Measurements from ENCODE around the gene ACTR2.
"Not testable (repeated sequence)": the region's sequence is repeated elsewhere in the genome, so short reads cannot be mapped to it uniquely, and the experiment has no call there.

ACTR2 gene

DNA sequence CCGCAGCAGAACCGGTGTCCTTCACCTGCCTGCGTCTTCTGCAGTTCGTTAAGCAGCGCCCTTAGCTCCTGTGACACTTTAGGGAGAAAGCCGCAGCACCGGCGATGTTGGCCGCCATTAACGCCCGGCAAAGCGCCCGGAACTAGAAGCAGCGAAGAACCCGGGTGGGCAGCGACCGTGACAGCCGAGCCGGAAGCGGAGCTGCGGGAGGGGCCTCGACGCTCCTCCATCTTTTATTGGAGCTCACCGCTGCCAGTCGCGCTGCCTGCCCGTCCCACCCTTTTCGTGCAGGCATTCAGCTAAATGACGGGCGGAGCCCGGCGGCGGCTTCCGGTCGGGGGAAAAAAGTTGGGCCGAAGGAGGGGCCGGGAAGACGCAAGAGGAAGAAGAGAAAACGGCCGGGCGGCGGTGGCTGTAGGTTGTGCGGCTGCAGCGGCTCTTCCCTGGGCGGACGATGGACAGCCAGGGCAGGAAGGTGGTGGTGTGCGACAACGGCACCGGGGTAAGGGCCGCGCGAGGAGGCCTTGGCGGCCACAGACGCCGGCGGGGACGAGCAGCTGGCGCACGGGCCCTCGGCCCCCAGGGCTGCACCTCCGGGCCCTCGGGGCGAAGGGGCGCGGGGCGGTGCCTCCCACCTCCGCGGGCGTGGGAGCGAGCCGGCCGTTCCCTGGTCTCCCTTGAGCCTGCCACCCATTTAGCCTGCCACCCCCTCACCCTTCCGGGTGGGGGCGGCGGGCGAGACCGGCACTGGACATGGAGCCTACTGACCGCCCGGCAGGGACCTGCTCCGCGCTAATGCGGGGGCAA lies at the start of gene ACTR2:
Gene ACTR2 (plus strand): TSS at position 376 of the 807 bp plus-strand sequence. CDS start 79 bp downstream, at position 455.
- DNase-seq (ENCODE audit: low read depth), result peak; percentile 90

DNA sequence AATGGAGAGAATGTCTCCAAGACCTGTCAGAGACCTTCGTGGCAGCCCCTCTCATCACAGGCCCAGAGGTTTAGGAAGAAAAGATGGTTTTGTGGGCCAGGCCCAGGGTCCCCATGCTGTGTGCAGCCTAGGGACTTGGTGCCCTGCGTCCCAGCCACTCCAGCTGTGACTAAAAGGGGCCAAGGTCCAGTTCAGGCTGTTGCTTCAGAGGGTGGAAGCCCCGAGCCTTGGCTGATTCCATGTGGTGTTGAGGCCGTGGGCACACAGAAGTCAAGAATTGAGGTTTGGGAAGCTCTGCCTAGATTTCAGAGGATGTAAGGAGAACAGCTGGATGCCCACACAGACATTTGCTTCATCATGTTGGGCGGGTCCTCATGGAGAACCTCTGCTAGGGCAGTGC lies 45.1 kb upstream of the ACTR2 start:
- DNase-seq (ENCODE audit: low read depth), result no peak

DNA sequence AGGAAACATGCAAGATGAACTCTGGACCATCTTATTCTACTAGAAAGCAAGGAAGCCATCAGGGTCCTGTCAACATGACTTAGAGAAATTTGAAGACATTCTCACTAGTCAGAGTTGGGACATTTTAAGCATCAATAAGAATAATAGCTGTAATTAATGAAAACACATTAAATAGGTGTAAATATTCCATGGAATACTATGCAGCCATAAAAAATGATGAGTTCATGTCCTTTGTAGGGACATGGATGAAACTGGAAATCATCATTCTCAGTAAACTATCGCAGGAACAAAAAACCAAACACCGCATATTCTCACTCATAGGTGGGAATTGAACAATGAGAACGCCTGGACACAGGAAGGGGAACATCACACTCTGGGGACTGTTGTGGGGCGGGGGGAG lies 44.2 kb upstream of the ACTR2 start:
- DNase-seq (ENCODE audit: low read depth), result not testable (repeated sequence)

DNA sequence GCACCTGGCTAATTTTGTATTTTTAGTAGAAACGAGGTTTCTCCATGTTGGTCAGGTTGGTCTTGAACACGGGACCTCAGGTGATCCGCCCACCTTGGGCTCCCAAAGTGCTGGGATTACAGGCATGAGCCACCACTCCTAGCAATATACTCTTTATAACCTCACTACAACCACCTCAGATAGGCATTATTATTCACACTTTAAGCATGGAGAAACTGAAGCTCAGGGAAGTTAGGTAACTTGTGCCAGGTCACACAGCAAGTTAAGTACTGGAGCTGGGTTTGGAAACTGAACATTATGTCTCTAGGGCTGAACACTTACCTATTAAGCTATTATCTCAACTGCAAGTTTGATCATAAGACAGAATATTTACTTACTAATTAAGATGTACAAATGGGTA lies 42.6 kb upstream of the ACTR2 start:
- no peak for DNase-seq (ENCODE audit: low read depth)

DNA sequence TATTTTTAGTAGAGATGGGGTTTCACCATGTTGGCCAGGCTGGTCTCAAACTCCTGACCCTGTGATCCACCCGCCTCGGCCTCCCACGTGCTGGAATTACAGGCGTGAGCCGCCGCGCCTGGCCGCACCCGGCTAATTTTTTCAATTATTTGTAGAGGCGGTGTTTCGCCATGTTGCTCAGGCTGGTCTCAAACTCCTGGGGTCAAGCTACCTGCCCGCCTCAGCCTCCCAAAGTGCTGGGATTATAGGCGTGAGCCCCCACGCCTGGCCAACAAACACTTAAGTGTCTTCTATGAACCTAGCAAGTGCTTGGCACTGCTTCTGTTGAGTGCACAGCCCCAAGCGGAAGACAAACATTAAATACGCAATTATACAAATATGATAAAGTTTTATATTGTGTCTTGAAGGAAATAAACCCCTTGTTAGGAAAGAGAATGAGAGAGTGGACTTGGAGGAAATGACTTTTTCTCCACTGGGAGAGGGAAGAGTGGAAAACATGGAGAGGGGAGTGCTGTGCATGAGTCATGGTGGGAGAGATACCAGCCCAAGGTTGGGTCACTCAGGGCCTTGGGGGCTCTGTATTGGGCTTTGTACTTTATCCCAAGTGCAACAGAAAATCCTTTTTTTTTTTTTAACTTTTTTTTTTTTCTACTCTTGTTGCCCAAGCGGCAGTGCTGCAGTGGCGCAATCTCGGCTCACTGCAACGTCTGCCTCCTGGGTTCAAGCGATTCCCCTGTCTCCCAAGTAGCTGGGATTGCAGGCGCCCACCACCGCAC lies 41.4 kb upstream of the ACTR2 start:
- no peak for DNase-seq (ENCODE audit: low read depth)

DNA sequence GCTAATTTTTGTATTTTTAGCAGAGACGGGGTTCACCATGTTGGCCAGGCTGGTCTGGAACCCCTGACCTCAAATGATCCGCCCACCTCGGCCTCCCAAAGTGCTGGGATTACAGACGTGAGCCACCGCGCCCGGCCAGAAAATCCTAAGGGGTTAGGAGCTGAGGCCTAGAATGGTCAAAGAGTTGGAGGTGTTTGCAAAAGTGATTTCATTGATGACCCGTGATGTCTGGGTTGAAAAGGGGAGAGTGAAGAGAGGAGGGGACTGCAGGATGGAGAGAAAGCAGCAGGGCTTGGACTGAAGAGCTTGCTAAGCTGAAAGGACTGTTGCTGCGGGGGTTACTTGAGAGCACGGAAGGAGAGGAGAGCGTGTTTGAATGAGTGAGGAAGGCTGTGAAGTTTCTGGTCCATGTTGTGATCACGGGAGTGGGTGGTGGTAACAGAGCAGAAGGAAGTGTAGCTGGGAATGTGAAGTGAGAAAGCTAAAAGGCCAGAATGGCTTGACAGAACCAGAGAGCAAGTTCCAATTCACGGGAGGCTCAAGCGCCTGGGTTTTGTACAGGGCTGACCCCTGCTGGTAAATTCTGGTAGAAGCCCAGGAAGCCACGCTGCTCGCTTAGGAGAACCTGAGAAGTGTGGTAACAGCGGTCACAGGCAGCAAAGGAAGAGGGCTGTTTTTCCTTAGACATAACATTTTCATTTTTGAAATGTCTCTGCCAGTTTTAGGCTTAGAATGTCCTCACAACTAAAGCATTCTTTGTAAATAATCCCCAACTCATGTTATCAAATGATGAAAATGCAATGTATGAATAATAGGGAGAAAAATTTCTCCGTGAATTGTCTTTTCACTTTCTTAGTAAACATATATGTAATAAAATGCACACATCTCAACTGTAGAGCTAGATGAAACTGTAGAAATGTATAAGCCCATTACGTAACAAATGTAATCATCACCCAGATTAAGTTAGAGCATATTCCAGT lies 40.5 kb upstream of the ACTR2 start:
- DNase-seq (ENCODE audit: low read depth), result peak; percentile 26

DNA sequence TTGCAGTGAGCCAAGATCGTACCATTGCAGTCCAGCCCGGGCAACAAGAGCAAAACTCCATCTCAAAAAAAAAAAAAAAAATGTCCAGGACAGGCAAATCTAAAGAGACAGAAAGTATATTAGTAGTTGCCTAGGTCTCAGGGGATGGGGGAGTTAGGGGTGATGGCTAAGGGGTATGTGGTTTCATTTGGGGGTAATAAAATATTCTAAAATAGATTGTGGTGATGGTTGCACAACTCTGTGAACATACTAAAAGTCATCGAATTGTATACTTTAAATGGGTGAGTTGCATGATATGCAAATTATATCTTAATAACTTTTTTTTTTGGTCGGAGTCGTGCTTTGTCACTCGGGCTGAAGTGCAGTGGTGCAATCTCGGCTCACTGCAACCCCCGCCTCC lies 34.2 kb upstream of the ACTR2 start:
- no peak for DNase-seq (ENCODE audit: low read depth)

DNA sequence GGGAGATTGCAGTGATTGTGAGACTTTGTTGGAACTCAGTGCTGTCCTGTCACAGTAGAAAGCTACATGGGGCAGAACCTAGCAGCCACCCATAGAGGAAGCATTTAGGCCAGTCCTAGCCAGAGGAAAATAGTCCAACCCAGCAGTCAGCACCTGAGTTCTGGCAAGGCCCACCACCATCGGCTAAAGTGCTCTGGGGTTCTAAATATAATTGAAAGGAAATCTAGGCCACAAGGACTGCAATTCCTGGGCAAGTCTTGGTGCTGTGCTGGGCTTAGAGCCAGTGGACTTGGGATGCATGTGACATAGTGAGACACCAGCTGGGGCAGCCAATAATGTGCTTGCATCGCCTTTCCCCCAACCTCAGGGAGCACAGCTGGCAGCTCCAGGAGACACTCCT lies 28.9 kb upstream of the ACTR2 start:
- DNase-seq (ENCODE audit: low read depth), result no peak

DNA sequence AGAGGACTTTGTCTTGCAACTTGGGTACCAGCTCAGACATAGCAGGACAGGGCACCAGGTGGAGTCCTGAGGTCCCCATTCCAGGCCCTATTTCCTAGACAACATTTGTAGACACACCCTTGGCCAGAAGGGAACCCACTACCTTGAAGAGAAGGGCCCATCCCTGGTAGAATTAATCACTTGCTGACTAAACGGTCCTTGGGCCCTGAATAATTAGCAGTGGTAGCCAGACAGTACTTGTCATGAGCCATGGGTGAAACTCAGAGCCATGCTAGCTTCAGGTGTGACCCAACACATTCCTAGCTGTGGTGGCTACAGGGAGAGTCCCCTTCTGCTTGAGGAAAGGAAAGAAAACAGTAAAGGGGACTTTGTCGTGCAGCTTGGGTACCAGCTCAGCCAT lies 28.5 kb upstream of the ACTR2 start:
- no peak for DNase-seq (ENCODE audit: low read depth)

DNA sequence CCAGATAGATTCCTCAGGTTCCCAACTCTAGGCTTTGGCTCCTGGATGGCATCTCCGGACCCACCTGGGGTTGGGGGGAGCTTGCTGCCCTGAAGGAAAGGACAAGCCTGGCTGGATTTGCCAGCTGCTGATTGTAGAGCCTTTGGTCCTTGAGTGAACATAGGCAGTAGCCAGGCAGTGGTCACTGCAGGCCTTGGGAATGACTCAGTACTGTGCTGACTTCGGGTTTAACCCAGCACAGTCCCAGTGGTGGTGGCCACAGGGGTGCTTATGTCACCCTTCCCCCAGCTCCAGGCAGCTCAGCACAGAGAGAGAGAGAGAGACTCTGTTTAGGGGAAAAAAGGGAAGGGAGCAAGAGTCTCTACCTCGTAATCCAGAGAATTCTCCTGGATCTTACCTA lies 27.7 kb upstream of the ACTR2 start:
- no peak for DNase-seq (ENCODE audit: low read depth)

DNA sequence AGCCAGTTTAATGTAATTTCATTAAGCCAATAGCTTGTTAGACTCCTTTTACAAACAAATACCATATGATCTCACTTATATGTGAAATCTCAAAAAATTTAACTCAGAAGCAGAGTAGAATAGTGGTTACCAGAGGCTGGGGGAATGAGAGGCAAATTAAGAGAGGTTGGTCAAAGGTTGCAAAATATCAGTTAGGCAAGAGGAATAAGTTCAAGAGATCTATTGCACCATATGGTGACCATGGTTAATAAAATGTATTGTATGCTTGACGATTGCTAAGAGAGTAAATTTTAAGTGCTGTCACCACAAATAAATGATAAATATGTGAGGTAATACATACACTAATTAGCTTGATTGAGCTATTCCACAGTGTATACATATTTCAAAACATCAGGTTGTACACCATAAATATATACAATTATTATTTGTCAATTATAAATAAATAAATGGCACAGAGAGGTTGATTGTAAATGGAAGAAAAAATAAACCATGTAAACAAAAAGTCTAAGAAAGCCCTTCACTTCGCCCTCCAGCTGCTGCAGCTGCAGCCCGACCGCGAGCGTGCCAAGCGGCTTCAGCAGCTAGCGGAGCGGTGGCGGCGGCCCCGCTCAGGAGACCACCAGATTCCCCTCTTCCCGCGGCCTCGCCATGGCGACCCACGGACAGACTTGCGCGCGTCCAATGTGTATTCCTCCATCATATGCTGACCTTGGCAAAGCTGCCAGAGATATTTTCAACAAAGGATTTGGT lies 23.0 kb upstream of the ACTR2 start:
- DNase-seq (ENCODE audit: low read depth), result no peak

DNA sequence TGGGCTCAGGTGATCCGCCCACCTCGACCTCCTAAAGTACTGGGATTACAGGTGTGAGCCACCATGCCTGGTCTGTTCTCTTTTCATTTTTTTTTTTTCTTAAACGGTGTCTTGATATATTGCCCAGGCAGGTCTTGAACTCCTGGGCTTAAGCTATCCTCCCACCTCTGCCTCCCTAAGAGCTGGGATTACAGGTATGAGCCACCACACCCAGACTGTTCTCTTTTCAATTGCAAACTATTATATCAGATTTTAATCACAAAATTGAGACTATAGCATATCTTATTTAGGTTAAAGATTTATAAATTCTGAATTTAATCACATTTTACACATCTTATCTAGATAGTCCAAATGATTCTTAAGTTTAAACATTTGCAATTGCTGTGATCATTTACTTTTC lies 15.5 kb upstream of the ACTR2 start:
- no peak for DNase-seq (ENCODE audit: low read depth)

DNA sequence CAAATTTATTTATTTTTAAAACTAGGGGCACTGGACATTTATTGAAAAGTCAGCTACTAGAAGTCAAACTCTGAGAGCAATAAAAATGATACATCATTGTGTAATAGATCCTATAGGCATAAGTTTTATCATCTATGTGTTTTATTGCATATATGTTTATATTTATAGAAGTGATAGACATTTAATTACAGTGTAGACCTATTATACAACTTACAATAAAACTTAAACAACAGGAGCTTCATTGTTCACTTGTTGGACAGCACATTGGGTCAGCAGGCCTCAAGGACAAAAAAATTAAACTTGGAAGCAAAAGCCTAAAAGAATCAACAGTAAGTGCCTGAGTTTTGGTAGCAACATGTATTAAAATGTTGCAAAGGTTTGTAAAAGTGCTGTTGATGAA lies 15.0 kb upstream of the ACTR2 start:
- no peak for DNase-seq (ENCODE audit: low read depth)

DNA sequence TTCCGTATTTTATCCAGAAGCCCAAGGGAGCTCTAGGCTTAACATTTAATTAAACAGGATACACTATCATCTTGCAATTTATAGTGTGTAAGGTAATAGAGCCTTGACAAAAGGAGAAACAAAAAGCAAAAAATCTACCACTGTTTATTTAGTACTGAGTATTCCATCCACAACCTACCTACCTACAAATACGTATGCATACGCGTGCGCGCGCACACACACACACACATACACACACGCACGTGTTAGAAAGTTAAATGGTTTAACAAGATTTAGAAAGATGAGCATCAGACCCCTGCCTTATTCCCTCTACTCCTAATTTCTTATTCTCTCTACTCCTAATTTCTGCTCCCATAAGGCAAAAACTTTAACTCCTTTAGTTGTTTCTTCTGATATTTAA lies 14.6 kb upstream of the ACTR2 start:
- DNase-seq (ENCODE audit: low read depth), result no peak

DNA sequence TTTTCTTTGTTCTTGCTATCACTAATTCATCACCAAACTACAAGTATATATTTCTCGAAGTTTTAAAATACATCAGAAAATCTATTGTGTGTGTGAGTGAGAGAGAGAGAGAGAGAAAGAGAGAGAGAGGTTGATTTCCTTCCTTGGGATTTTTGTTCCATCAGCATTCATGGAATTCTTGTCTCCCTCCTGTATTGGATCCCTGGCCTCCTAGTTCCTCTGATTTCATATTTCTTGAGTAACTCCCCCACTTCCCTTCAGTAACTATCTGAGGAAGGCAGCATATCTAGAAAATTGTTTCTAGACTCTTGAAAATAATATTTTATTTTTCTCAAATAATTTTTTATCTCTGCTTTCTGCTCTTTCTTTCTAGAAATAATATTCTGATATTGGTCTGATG lies 13.3 kb upstream of the ACTR2 start:
- no peak for DNase-seq (ENCODE audit: low read depth)

DNA sequence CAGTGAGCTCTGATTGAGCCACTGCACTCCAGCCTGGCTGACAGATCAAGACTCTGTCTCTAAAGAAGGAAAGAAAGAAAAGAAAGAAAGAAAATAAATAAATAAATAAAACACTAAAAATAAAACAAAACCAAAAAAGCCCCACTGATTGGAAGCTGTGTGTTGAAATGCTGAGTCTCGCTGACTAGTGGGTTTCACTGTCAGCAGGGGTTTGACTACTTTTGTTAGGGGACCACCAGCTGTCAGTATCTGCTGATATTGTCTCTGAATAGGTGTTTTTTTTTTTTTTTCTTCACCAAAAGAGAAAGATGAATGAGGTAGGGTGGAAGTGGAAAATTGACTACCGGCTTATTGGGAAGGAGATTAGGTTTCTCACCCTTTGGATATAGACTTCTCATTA lies 12.8 kb upstream of the ACTR2 start:
- no peak for DNase-seq (ENCODE audit: low read depth)

DNA sequence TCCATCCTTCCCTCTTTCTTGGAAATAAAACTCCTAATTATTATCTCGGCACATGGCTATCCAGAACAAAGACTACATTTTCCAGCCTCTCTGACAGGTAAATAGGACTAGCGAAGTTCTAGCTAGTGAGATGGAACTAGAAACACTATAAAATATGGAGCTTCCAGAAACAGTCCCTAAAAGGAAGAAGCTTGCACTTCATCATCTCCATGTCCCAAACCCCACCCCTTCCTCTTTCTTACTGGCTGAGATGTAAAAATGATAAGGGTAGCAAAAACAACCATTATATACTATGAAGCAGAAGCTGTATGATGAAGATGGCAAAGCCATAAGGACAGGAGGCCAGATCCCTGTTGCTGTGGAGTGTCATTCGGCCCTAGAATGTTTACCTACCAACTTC lies 11.7 kb upstream of the ACTR2 start:
- no peak for DNase-seq (ENCODE audit: low read depth)

DNA sequence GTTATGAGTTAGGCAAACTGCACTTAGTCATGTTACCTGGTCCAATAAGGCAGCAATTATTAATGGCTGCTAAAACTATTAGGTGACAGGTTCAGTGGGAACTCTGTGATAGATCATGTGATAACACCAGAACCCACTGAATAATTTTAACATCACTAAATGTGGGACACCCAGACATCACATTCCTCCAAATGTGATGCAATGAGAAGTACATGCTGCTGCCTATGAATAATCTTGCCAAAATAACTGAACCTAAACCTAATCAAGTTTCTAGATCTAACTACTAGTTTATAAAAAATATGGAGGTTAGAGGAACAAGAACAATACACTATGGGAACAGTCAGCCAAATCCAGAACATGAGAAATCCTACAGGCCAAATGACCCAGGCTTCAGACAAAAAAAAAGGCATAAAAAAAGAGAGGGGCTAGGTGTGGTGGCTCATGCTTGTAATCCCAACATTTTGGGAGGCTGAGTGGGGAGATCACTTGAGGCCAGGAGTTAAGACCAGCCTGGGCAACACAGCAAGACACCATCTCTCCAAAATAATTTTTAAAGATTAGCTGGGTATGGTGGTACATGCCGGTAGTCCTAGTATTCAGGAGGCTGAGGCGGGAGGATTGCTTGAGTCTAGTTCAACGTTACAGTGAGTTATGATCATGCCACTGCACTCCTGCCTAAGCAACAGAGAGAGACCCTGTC lies 7.0 kb upstream of the ACTR2 start:
- no peak for DNase-seq (ENCODE audit: low read depth)

DNA sequence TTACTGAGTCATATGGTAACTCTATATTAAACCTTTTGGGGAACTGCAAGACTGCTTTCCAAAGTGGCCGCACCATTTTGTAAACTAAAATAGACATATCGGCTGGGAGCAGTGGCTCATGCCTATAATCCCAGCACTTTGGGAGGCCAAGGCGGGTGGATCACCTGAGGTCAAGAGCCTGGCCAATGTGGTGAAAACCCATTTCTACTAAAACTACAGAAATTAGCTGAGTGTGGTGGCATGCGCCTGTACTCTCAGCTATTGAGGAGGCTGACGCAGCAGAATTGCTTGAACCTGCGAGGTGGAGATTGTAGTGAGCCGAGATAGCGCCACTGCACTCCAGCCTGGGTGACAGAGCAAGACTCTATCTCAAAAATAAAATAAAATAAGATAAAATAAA lies 6.4 kb upstream of the ACTR2 start:
- not testable (repeated sequence) for DNase-seq (ENCODE audit: low read depth)

DNA sequence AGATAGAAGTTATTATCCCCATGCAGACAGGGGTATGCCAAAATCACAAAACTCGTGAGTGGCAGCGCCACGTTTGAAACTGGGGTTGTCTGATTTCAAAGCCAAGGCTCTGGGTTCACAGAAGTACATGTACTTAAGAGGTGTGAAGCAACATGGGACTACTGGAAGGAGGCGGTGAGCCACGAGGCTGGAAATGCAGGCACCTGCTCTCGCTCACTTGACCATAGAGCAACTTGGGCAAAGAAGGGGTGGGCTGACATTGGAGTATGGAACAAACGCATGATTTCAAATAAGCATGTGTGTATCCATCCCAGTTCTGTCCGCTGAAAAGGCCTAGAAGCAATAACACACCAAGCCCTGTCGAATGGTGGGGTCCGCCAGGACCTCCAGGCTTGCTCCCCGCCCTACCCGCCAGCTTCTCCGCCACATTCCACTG lies 593 bp upstream of the ACTR2 start:
- no peak for DNase-seq (ENCODE audit: low read depth)

DNA sequence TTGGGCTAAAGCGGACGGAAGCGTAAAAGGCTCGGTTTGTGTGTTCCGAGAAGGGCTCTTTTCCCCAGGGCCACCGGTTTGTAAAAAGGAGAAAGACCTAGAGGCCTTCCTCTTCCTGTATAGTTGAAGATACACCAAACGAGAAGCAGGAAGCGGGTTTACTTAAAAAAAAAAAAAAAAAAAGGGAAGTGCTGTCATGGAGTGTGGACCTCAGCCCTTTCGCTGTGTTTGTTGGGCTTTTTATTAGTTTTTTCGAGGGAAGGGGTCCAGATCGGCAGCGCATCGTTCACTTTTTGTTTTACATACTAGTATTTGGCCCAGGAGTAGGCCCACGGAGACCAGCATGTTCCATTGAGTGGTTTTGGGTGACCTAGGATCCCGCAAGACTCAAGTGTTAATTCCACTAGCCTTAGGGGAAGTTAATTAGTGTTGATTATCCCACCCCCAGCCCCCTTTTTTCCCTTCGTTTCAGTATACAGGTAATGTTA lies 676 bp downstream of the ACTR2 start:
- no peak for DNase-seq (ENCODE audit: low read depth)
